HG02852 (cell line): ENCODE measurements around the gene CTBP2.

ENCODE experiments used
- ATAC-seq: cut with Tn5 transposase; IDR thresholded peaks from one replicate; pipeline ENCODE4 v1.9.1; 2021; ENCODE audit warnings: mild to moderate bottlenecking, moderate library complexity; ENCODE audit not compliant: unreplicated experiment

Gene CTBP2

DNA sequence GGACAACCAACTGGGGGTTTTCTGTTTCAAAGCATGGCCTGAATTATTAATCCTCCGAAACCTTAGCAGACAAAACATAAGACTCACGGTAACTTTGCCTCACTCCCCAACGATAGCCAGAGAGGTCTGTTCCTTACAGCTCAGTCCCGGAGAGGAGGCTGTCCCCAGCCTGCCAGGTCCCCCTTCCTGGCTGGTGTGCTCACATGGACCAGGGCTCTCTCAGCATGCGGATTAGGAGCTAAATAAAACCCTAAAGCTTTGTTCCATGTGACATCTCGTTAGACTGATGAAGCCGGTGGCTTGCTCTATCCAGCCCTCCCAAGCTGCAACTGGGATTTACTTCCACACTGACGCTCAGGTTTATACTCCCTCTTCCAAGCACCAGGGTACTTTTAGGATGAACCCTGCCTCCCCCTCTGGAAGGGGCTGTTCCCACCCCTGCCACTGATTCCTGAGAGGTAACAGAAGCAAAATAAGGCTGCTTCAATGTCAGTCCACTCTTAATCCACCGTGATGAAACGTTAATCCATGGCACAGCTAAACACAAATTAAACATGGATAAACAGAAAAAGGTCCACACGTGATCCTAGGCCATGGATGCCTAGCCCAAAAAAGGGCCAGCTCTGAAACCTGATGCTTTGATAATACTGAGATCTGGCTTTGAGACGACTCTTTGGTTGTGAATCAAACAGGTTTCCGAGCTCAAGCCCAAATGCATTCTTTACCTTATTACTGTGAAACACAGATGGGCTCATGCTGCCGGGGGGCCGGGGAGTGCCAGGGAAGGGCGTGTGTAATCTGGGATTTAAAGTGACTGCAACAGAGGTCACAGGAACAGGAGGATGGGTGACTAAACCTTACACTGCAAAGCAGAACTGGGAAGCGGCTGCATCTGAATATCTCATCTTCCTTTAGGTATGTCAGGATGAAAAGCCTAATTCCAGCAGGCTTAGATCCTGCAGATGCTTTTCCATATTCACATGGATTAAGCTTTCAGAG lies 132.2 kb downstream of the CTBP2 start:
- ATAC-seq, result no peak

DNA sequence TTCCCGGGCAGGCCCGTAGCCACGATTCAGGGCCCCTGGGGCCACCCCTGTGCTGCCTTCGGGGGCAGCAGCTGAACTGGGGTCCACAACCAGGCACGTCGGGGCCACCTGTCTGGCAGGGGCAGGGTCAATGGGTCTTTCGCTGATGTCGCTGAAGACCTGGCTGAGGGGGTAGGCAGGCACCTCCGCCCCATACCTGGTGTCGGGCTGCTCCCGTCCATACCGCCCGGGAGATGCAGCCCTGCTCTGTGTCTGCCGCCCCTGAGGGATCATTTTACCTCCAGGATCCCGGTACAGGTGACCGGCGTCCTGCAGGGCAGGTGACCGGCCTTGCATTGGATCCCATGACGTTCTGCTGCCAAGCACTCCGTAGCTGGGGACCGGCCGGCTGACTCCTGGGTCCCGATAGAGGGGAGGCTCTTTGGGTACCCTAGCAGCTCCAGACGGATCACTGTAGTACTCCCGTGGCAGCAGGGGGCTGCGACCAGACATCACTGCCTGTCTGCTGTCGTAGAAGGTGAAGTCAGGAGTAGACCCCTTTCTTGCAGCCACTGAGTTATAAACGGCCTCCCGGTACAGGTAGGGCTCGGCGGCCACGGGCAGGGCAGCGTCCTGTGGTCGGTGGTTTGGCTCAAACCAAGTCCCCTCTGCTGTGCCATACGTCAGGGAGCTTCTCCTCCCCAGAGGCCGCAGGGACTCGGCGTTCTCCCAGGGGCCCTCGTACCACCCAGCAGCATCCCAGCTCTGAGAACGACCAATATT lies 133.2 kb downstream of the CTBP2 start:
- no peak for ATAC-seq

DNA sequence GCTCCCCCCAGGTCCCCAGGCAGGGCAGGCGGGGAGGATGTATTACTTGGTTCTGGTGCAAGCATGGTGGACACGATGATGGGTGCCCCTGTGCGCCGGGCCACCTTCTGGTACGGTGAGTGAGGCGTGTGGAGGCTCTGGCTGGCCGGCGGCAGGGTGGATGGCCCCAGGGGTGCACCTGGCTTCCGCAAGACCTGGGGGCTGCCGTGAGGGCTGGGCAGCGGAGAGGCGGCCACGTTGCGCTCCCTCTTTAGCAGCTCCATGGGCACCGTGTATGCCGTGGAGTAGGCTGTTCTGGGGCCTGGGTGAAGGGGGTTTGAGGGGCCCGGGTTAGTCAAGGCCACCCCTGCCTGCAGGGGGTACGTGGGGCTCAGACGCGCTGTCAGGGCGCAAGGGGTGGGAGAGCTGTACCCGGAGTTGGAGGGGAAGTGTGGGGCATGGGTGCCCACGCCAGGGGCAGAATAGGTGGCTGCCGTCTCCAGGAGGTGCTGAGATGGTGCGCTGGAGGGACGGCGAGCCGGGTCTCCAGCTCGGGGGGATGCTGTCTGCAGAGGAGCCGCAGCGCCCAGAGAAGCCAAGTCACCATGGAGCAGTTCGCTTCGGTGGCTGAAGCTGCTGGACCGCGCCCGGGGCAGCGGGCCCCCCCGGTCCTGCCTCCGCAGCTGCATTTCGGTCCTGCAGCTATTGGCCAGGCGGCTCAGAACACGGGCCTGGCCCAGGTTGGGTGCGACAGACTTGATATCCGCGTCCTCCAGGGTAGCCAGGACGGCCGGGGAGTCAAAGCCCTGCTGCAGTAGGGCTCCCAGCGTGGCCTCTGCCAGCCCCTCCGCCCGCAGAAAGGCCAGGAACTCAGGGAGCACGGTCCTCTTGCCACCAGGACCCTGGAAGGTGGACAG lies 134.1 kb downstream of the CTBP2 start:
- no peak for ATAC-seq

- ATAC-seq, result no peak
Observed at GRCh38 chr10:125025341-125025740, 135.0 kb downstream of the CTBP2 start.

DNA sequence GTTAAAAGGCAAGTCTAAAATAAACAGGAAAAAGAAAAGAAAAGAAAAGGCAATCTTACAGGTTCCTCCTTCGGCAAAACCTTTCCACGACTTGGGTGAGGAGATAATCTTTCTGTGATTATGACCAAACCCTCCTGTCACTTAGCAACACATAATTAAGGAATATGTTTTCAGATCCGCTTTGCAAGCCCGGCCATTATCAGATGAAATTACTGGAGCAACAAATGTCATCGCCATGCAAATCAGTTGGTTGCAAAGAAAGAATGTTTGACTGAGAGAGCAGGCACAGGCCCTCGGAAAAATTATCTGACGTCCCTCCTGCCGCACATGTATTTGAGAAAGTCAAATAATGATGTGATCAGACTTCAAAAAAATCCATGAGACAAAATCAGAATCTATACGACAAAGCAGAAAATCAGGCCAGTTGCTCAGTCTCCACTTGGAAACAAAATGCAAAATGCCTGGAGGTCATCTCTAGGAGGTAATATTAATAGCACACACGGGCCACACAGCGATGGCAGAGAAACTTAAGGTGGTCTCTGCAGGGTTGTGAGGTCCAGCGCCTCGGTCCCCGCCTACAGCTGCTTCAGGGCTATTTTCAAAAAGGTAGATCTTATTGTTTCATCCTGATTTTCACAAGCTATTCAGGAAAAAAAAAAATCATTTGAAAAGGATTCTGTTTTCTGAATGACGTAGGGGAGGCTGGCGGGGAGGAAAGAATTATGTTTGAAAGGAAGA lies 135.7 kb downstream of the CTBP2 start:
- no peak for ATAC-seq

DNA sequence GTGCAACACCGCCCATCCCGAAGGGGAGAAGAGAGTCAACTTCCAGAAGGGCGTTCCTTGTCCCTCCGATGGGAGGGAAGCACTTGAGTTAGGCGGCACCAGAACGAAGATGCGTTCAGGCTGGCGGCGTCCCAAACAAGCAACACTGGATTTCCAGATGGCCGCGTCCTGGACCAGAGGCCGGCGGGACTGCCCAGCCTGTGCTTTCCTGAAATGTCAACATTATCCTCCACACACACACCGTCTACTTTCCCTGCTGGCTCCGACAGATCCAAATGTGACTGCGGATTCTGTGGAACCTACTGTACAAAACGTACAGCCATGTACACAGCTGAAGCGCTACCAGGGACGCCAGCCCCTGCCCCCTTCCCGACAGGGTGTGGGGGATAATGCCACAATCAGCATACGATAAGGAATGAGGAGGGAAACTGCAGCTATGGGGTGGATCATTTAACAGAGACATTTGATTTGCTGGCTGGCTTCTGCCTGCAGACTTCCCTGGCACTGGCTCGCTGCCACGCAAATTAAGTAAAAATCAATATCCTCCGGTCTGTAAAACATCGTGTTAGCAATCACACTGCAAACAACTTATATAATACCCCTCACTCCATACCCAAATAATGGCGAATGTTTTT lies 136.4 kb downstream of the CTBP2 start:
- no peak for ATAC-seq

DNA sequence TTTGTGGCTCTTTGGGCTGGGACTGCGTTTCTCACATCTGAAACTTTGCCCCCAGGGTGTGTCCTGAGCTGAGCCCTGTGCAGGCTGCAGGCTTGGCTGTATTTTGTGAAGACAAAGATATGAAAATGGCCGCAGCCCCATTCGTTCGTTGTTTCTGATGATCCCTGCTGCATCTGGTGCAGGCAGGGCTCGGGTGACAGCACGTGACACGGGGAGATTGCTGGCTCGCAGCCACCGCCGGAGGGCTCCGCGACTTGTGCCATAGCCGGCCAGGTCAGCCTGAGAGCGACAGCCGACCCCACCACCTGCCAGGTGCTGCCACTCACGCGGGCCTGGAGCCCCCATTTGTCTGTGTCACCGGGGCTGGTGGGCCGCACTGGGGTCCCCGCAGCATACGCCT lies 137.1 kb downstream of the CTBP2 start:
- ATAC-seq, result no peak

DNA sequence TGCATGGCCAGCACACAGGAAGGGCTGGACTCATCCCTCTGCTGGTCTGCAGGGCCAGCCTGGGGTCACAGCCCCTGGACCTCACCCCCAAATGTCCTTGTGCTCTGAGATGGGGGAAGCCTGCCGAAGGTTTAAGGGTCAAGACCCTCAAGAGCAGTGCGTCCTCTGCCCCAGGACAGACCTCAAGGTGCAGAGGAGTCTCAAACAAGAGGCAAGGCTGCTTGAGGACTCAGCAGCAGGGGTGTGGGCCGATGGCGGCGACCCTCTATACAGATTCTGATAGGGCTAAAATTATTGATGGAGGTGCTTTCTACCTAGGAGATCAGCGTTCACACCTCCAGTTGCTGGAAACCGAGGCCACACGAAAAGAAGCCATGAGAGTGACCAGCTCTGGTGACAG lies 137.7 kb downstream of the CTBP2 start:
- ATAC-seq, result no peak

DNA sequence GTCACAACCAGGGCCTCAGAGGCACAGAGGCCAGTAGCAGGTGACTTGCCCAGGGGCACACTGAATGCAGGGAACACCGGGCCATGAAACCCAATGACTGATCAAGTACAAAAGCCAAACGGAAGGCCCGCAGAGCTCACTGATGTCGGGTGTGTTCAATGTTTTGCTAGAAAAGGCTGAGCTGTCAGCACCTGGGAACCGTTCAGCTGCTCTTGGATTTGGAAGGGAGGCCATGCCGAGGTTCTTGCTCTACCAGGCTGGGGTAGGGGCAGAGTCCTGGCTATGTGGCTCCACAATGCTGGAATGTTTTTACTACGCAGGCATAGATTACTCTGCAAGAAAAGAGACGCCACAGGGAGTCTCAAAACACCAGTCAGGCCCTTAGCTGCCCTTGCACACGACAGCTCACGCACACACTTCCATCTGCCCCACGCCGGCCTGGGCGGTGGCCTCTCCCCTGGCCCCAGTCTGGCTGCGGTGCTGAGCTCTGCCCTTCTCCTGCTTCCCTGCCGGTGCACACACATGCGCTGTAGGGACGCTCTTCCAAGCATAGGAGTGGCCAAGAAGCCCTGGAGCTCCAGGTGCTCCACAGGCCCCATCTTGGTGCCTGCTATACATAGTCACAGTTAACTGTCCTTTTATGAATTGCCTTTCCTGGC lies 138.5 kb downstream of the CTBP2 start:
- no peak for ATAC-seq

- ATAC-seq, result no peak
Observed at GRCh38 chr10:125020871-125021270, 139.5 kb downstream of the CTBP2 start.

DNA sequence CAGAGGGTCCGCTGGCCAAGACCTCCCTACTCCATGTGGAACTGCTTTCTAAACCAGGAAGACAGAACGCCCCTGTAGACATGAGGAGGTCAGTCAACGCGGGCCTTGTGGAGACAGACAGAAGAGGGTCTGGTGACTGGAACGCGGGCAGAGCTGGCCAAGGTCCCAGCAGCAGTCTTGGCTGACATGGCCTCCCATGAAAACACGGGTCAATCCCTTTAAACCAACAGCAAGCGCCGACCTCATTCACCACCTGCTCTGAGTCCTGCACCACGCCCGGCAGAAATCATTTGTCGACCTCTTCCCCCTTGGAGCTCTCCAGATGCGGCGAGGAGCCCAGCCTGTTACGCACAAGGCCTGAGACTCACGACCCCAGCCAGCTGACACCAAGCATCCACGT lies 140.0 kb downstream of the CTBP2 start:
- no peak for ATAC-seq

DNA sequence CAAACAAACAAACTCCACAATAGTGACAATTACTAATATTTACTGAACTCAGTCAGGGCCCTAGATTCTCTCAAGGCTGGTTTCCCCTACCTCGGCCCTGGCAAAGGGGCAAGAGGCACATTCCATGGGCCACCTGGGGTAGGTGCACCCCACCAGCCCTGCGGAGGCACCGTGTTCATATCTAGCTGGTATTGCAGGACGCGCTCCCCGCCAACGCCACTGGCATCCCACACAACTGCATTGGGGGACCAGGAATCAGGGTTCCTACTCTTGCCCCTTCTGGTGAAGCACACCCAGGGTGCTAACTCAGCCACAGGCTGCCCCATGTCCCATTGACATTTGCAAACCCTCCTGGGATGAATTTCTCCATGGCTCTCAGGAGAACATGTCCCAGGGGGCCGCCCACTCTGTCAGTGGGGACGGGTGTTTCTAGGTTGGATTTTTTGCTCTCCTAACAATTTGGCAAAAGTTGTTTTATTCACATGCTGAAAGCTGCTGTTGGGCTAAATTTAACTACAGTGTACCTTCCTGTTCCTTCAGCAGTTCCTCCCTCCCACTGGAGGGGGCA lies 141.7 kb downstream of the CTBP2 start:
- no peak for ATAC-seq

DNA sequence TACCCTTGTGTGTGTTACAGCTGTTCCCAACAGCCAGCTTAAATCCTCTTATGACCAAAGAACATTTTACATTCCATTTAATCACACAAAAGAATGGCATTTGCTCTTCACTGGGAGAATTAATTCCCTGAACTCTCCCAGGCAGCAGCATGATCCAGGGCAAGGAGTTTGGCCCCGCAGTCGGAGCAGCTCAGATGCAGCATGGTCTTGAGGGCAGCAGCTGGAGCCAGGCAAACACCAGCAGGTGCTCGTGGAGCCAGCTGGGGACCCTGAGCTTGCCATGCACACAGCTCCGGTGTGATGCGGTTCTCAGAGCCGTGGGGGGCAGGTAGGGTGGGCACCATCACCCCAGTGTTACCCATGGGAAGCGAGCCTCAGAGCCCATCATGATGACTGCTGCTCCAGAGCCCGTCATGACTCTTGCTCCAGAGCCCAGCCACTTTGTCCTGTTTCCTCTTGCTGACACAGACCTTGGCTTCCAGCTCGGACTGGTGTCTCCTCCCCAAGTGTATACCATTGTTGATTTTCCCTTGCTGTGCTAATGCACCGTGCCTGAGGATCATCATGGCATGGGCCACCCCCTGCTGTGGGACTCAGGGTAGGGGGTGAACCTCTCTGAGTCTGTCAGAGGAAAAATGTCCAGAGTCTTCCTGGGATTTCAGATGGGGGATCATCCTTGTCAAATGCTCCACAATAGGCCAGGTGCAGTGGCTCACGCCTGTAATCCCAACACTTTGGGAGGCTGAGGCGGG lies 142.6 kb downstream of the CTBP2 start:
- no peak for ATAC-seq

- ATAC-seq, result no peak
Observed at GRCh38 chr10:125016611-125017202, 143.7 kb downstream of the CTBP2 start.

DNA sequence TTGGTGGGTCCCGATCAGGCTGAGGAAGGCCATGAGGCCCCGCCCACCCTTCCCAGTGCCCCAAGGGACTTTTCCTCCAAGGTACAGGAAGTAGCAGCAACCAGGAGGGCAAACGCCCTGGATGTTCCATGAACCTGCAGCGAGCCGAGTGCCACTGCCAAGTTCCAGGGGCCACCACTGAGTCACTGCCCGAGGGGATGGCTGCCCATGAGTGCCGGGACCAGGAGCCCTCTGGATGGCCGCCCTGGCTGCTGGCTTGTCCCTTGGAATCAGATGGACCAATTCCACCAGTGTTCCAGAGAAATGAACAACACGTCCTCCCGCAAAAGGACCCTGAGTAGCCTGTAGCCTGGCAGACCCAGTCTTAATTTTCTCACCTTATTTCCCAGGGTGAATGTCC lies 144.2 kb downstream of the CTBP2 start:
- ATAC-seq, result no peak

DNA sequence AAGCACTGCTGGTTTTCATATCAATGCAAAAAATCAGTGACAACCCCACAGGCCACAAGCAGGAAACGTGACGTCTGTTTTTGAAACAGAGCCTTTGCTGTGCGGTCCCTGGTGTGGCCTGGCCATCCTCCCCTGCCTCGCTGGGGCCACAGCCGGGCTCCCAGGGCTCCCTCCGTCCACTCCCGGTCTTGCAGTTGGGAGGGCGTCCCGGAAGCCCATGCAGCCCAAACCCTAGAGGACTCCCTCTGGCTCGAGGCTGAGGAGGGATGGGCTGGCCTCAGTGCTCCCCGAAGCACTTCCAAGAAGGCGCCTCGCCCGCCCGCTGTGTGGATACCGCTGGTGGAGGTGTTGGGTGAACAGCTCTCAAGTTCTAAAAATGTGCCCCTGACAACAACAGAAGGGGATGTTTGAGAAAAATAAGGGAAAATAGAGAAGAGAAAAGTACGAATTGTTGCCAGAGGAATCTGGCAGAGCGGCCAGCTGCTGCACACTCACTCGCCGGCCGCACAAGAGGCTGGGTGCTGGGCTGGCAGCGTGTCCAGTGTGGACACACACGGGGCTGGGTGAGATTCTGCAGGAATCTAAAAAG lies 144.9 kb downstream of the CTBP2 start:
- no peak for ATAC-seq

- no peak for ATAC-seq
Observed at GRCh38 chr10:125014836-125015355, 145.5 kb downstream of the CTBP2 start.
